OCI-LY3 (cell line): ENCODE results near the gene TNNC2.

ENCODE experiments used
- CTCF ChIP-seq: fragments of 200-600, 300-600 bp; sonication (generic); IDR thresholded peaks from 2 replicates; pipeline ENCODE4 v1.5.1; 2014; ENCODE audit warnings: antibody characterized with exemption, low read length, low read depth
- EZH2phosphoT487 ChIP-seq: fragments of 200-600 bp; shearing (Covaris generic); IDR thresholded peaks from 2 replicates; pipeline ENCODE4 v1.6.1; 2018; ENCODE audit warnings: antibody characterized with exemption, mixed run types, low read depth

GRCh38 chr20:45834797-45835161, 7.7 kb upstream of the TNNC2 start:
- TF ChIP-seq CTCF (no peak), EZH2phosphoT487 (no peak)
